CMK (cell line): ENCODE data around the gene C16orf82.
"Not testable (repeated sequence)": the region's sequence is repeated elsewhere in the genome, so short reads cannot be mapped to it uniquely, and the experiment has no call there.

Experiments
- DNase-seq: peaks from one replicate; pipeline ENCODE4 v3.0.0-alpha.2; 2010; ENCODE audit warnings: low read depth

C16orf82 gene

DNA sequence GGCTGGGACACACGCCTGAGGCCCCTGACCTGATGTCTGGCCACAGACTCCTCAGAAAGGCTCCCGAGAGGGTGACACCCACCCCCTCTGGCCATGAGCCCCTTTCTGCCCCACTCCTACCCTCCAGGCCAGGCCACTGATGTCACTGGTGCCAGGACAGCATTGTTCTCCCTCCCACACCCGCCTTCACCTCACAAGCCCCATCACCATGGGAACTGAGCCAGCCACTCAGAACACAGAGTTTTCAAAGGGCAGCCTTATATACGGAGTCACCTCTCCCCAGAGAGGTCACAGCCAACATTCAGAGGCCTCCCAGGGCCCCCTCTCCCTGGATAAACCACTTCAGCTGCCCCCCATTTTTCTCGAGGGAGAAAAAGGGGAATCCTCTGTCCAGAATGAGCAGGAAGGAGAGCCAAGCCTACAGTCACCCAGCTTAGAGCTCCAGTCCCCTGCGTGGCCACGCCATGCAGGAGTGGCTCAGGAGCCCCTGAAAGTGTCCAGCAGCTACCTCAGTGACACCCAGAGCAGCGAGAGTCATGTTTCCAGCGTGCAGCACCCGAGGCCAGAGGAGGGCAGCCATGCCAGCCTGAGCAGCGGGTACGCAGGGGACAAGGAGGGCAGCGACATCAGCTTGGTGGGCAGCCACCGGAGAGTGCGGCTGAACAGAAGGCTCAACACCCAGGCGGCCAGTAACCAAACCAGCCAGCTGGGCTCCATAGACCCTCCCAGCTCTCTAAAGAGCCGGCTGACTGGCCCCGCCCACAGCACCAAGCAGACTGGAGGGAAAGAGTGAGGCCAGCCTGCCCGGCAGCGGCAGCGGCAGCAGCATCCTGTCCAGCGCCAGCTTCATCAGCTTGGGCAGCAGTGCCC is at the start of gene C16orf82:
C16orf82 (plus strand) TSS at position 260 of the 870 bp plus-strand sequence.
- DNase-seq, result no peak

DNA sequence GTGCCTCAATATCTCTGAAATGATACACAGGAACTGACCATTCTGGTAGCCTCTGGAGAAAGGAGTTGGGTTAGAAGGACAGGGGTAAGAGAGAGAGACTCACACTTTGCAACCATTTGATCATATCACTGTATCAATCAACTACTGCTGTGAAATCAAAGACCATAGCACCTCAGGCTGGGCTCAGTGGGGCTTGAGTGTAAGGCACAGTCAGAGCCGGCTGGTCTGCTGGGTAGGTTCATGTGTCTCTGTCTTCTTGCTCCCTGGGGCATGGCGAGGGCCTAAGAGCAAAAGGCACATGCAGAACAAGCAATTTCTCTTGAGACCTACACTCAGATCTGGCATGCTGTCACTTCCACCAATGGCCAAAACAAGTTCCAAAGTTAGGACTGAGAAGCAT is 46.7 kb upstream of the C16orf82 start:
- DNase-seq, result no peak

DNA sequence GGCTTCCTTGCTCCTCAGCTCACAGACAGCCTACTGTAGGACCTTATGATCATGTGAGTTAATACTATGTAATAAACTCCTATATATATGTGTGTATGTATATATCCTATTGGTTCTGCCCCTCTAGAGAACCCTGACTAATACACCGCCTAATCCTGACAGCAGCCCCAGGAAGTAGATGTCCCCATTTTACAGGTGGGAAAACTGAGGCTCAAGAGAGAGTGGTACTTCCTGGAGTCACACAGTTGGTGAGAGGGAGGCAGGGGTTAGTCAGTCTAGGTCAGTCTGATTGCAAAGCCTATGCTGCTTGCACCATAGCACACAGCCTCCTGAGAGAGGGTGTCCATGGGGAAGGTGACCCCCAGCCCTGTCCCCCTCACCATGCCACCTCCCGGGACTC is 42.7 kb upstream of the C16orf82 start:
- no peak for DNase-seq

DNA sequence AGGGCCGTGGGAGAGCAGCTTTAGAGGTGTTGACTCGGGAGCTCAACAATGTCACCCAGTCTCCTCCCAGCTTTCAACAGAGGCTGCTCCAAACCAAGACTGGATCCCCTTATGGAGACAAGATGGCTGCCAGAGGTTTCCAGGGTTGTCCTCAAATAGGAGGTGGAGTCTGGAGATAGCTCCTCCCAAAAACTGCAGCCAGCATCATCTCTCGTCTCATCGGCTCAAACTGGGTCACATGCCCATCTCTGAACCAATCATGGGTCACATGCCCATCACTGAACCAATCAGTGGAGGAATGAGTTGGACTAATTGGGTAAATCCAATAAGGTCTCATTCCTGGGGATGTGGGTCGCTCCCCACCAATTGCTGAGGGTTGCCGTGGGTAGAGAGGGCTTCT is 41.1 kb upstream of the C16orf82 start:
- DNase-seq, result no peak

DNA sequence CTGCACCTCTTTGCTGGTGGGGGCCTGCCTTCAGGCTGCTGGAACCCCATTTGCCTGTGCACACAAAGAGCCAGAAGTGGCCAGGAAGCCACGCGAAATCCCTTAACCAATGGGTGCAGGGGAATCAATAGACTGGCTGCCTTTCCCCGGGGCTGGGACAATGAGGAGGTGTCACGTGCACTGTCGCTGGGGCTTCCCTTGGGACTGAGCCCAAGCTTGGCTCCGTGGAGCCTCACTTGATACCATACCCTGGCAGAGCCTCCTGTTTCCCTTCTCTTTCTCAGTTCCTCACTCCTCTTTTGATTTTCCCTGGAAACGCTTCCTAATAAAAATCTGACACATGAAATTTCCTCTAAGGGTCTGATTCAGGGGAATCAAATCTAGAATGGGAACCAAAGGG is 38.8 kb upstream of the C16orf82 start:
- DNase-seq, result no peak

DNA sequence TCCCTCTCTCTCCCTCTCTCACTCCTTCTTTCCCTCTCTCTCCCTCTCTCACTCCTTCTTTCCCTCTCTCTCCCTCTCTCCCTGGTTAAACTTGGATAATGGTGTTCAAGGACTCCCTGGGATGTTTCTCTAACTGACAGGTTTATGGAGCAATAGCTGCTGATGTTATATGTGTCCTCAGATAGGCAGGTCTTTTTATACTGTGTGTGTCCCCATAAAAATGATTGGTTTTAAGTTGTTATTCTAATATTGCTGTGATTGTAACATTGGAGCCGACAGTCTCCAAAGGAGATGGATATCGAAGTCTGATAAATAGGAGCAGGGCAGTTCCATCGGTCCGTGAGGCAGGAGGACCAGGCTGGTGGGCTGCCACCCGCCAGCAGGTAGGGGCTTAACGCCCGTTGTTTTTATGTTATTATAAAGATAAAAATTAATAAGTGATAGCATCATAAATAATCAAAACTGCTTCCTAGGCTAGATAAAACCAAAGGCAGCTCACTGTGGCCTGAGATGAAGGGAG is 38.1 kb upstream of the C16orf82 start:
- DNase-seq, result no peak

DNA sequence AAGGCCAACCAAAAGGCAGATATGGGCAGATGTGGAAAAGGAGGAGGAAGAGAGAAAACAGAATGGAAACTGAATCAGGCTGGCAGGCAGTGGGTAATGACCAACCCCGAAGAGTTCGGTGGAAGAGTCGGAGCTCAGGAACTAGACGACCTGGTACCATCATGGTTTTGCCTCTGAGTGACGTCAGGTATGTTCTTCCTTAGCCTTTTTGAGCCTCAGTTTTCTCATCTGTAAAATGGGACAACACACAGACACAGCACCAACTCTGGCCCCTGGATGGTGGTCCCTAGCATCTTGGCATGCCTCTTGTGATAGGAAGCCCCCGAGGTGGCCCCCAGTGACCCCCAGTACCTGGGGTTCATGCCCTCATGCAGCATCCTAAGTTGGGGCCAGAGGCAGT is 37.2 kb upstream of the C16orf82 start:
- no peak for DNase-seq

DNA sequence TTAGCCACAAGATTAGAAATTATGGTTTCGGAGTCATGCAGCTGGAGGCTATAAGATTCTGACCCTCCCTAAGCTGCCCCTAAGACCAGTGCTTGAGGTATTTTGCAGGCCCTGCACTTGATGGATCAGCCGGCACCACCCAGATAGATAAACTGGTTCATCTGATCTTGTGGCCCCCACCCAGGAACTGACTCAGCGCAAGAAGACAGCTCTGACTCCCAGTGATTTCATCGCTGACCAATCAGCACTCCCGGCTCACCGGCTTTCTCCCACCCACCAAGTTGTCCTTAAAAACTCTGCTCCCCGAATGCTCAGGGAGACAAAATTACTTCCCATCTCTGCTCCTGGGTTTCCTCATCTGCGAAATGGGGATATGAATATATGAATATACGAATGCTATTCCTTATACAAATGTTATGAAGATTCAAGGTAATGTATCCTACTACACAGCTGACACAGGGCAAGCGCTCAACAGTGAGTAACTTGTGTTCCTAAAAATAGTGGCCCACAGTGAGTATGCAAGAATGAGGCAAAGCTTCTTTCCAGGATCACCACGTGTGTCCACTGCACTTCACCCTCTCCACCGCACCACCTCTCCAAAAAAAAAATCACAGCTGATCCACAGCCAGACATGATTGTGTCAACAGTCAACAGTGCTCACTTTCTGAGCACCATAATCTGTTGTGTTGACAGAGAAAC is 33.3 kb upstream of the C16orf82 start:
- no peak for DNase-seq

DNA sequence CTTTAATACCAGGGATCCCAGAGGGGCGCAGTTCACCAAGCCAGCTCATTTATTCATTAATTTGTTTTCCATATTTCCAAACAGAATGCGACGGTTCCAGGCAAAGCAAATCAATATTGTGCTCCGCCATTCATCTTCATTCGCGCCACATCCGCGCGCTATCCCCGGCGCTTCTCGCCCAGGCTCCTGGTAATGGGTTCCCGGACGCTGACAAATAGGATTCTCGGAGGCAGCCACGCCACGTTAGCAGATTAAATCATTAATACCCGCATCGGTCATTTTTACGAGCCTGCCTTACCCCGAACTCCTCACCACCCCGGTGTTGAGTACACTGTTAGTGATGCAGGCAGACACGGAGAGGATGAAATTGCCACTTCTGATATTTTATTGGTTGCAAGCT is 26.0 kb upstream of the C16orf82 start:
- no peak for DNase-seq

DNA sequence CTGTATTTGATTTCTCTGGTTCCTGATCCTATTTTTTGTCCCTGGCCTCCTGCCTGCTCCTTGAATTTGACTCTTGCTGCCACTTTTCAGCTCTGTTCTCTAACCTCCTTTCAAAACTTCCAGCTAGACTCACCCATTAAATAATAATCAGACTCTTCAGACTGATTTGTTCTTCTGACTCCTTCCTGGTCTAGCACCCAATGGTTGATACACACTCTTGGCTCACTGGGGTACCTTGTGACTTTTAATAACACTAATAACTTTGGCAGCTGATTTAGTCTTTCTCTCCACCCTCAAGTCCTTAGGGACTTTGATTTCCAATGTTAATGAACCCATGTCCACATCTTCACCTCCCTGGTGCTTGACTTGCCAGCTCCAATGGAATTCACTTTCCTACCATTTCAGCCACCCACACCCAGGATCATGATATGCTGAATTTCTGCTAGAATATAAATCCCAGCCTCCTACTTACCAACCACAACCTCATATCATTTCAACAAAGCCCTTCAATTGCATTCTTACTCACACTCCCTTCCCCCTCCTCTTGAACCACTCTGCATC is 19.7 kb upstream of the C16orf82 start:
- no peak for DNase-seq

DNA sequence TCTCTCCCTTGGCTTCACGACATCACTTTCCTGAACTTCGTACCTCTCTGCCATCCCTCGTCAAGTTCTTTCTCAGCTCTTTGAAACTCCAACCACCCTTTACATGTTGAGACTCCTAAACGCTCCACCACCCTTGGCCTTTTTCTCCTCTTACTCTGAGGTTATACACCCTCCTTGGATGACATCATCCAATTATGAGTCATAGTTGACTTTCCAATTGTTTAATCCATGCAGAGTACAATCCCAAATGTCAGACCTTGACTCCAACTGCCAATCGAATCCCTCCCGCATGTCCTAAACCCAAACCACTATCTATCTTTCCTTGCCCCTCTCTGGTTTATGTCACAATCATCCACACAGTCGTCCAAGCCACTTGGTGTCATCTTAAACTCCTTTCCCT is 18.4 kb upstream of the C16orf82 start:
- no peak for DNase-seq

DNA sequence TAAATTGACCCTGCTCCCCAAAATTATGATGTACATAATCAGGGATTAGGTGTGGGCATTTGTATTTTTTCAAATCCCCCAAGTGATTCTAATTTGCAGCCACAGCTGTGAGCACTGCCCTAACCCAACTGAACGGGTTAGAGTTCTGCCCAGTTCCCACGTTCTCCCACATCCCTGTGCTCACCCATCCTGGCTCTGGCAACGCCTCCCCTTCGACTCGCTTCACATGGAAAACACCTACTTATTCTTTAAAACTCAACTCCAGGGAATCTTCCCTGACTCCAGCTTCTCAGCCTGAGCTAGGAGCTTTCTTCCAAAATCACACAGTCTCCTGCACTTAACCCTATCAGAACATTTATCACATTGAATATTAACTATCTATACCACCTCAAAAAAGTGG is 17.6 kb upstream of the C16orf82 start:
- no peak for DNase-seq

DNA sequence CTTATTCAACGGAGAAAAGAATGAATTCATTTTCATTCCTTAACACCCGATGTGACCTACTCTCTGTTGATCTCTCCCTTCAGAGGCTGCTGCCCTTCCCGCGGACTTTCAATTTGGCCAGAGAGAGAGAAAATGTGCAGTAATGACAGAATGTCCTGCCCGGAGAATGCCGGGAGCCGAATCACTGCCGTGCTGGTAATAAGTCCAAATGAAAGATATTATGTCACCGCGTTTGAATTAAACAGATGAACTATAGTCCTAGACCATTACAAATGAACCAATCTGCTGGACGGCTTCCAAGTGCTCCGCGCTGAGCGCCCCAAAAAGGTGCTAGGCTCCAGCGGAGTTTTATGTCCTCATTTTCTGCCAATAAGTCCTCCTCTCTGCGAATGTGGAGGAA is 14.7 kb upstream of the C16orf82 start:
- DNase-seq, result no peak

DNA sequence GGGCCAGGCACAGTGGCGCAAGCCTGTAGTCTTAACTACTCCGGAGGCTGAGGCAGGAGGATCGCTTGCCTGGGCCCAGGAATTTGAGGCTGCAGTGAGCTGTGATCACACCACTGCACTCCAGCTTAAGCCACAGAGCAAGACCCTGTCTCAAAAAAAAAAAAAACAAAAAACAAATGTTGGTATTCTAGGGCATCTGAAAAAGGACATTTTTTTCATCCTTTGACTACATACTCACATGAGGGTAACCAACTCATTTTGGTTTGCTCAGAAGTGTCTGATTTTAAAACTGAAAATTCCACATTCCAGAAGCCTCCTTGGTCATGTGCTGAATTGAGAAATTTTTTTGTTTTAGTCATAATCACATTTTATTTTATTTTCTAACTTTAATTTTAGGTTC is 12.7 kb upstream of the C16orf82 start:
- DNase-seq, result no peak

DNA sequence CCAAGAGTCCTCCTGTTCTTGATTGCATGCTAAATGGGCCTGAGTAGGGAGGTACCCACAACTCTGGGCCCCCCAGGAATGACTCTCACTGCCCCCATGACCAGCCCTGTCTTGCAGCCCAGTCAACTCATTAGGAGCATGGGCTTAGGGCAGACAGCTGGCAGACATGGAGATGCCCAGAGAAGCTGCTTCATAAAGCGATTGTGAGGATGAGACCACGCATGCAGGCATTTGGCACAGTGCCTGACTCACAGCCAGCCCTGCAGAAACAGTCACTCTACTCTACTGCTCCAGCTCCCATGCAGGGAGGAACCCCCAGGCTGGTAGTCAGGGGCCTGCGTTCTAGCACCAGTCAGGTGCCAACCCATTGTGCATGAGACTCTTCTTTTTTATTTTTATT is 8.4 kb upstream of the C16orf82 start:
- no peak for DNase-seq

DNA sequence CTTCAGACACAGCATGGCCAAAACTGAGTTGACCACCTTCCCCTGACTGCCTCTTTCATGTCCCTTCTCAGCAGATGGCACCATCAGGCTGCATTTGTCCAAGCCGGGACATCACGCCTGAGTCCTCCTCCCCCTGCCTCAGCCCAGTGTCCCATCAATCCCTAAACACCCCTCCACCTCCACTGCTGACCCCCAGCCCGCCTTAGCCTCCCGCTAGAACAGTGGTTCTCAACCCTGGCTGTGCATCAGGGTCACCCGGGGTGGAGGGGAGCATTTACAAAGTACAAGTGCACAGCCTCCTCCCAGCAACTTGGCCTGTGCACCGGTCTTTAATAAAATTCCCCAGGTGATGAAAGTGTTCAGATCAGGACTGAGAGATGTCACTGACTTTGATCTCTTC is 4.0 kb downstream of the C16orf82 start:
- no peak for DNase-seq

DNA sequence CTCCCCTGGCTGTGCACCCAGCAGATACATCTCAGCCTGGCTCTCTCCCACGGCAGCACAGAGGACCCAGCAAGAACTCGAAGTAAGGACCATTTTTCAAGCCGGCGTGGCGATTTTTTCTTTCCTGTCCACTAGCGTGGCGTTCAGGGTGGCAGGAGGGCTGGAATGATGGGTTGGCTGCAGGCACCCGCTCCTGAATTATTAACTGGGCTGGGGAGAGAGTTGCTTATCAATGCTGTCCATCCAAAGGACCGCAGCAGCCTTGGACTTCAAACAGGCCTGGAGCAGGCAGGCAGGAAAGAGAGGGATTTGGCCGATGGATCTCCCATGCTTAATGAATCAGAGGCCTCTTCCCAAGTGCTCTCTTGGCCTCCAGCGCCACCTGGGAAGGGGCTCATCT is 7.0 kb downstream of the C16orf82 start:
- DNase-seq, result no peak

DNA sequence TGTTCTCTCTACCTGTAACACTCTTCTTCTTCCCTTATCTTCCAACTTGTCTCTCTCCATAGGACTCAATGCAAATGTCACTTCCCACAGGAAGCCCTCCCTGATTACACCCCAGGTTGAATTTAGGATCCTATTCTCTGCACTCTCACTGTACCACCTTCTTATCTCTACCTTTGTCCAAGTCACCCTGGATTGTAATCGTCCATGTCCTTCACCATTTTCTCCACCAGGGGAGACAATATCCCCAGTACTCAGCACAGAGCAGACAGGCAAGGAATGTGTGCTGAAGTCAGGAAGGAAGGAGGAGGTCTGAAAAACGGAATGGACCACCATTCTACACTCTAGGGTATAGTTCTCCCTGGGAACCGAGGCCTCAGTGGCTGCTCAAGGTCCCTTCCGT is 14.2 kb downstream of the C16orf82 start:
- no peak for DNase-seq

DNA sequence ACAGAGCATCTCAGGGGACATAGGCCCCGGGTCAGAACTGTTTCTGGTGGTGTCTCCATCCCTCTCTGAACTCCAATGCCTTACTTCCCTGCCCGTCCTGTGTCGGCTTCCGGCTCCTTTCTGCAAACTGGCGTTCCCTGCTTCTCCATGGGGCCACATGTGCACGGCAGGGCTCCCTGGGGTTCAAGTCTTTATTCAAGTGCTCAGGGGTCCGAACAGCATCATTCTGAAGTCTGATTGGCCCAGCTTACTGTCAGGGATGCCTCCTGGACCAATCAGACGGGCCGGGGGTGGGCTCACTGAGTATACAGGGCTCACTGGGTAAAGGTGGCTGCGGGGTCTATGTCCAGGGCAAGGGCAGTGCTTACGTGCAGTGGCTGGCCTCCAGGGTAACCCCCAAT is 17.1 kb downstream of the C16orf82 start:
- no peak for DNase-seq

DNA sequence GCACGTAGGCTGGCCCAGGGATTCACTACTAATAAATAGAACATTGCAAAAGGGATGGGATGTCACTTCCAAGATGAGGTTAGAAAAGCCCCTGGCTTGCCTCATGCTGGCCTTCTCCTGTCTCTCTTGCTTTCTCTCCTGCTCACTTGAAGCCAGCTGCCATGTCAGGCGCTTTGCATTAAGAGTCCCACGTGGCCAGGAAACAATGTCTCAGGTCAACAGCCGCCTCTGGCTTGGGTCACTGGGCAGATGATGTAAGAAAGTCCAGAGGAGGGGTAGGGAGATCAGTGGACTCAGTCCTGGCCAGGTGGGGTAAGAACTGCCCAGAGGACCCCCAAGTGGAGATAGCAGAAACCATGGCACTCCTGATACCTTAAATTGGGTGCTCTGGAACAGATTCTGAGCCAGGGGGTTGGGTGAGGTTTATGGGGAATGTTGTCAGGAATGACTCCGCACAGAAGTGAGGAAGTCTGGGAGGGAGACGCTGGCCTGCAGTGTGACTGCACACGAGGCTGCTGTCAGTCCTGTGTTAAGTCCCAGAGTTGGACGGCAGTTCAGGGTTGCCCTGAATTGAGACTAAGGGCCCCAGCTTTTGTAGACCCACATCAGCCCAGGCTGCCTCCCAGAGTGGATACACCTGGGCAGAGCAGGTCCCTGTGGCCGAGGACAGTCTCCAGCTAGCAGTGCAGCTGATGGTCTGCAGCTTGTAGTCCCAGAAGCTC is 17.7 kb downstream of the C16orf82 start:
- no peak for DNase-seq

DNA sequence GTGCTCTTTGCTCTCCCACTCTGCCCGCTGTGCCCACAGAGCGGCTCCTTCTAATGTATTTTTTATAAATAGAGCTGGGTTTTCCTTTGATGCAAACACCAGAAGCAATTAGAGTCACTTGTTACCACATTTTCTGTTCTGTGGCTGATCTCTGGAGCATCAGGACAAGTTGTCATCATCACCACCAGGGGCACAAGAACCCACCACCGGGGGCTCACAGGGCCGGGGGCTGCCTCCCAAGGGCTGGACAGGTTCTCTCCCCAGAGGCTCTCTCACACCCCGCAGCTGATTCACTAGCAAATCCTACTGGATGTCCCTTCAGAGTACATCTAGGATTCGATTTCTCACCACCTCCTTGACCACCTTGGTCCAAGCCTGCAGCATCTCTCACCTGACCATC is 18.5 kb downstream of the C16orf82 start:
- DNase-seq, result no peak

DNA sequence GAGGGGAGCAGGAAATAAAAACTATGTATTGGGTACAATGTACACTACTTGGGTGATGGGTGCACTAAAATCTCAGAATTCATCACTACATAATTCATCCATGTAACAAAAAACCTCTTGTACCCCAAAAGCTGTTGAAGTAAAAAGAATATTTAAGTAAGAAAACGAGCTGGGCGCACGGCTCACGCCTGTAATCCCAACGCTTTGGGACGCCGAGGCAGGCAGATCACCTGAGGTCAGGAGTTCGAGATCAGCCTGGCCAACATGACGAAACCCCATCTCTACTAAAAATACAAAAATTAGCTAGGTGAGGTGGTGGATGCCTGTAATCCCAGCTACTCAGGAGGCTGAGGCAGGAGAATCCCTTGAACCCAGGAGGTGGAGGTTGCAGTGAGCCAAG is 19.3 kb downstream of the C16orf82 start:
- not testable (repeated sequence) for DNase-seq
